SK-N-SH (cell line): Measurements from ENCODE around the gene ARHGAP1. TPM values are rescaled to one million over a fixed set of nuclear protein-coding genes. Genes with fewer than 3 reads are reported as not detected.

Source experiments
- CTCF ChIA-PET: fragments of 300-600, 350-600 bp; formaldehyde crosslinking; extraction: SDS; loops from one replicate; lab custom pipeline; 2021; lab: Yijun Ruan, JAX
- POLR2A ChIA-PET: fragments of 350-600 bp; sonication (Branson Sonifier 250); formaldehyde crosslinking; extraction: SDS; loops from one replicate; lab custom pipeline; 2020; ENCODE audit warnings: antibody characterized with exemption, inconsistent platforms; lab: Yijun Ruan, JAX
- DNase-seq: peaks from one replicate; pipeline ENCODE4 v3.0.0; 2012
- H2AFZ ChIP-seq: fragments of 200-600 bp; sonication (generic); 2 replicates; pipeline ENCODE4 v1.8.1; 2016; ENCODE audit warnings: antibody characterized with exemption, mild to moderate bottlenecking, low read depth
- H3F3A ChIP-seq: fragments of 200-600 bp; sonication (generic); replicated peaks from 2 replicates; pipeline ENCODE3; 2016; ENCODE audit warnings: antibody characterized with exemption, mild to moderate bottlenecking; ENCODE audit not compliant: insufficient read depth
- H3K27ac ChIP-seq, 2 experiments: fragments of 200-500 bp in 1 of 2; fragments of 200-600 bp in 1 of 2; sonication (Bioruptor generic) in 1 of 2; sonication (generic), shearing (Covaris generic) in 1 of 2; 2 replicates each; pipeline versions ENCODE4 v1.5.1 to v1.6.1; 2014 to 2016; ENCODE audit warnings: low read depth in 2 of 2, inconsistent platforms in 1 of 2, low read length in 1 of 2, mild to moderate bottlenecking in 1 of 2, mixed read lengths in 1 of 2
- H3K27me3 ChIP-seq: fragments of 200-600 bp; sonication (generic), shearing (Covaris generic); 2 replicates; pipeline ENCODE4 v1.6.1; 2016; ENCODE audit warnings: mixed run types; ENCODE audit not compliant: insufficient read depth
- H3K36me3 ChIP-seq, 2 experiments: fragments of 200-500 bp in 1 of 2; fragments of 200-600 bp in 1 of 2; sonication (Bioruptor generic) in 1 of 2; sonication (generic) in 1 of 2; replicated peaks in 1 of 2; 2 replicates each; pipeline versions ENCODE3 to v1.5.1; 2014 to 2016; ENCODE audit warnings: low read length in 1 of 2, mild to moderate bottlenecking in 1 of 2; ENCODE audit not compliant: insufficient read depth in 2 of 2, control insufficient read depth in 1 of 2
- H3K4me1 ChIP-seq, 2 experiments: fragments of 200-500 bp in 1 of 2; fragments of 200-600 bp in 1 of 2; sonication (Bioruptor generic) in 1 of 2; sonication (generic), shearing (Covaris generic) in 1 of 2; 2 replicates each; pipeline versions ENCODE4 v1.5.1 to v1.6.1; 2014 to 2016; ENCODE audit warnings: low read depth in 1 of 2, low read length in 1 of 2, mixed run types in 1 of 2; ENCODE audit not compliant: insufficient read depth in 2 of 2, control insufficient read depth in 1 of 2
- H3K4me2 ChIP-seq: fragments of 200-600 bp; sonication (generic), shearing (Covaris generic); 2 replicates; pipeline ENCODE4 v1.6.1; 2017; ENCODE audit warnings: mixed run types
- H3K4me3 ChIP-seq, 2 experiments: fragments of 200-500 bp in 1 of 2; fragments of 200-600 bp in 1 of 2; sonication (Bioruptor generic) in 1 of 2; sonication (generic), shearing (Covaris generic) in 1 of 2; 2 replicates each; pipeline versions ENCODE4 v1.5.1 to v1.8.1; 2014 to 2016; ENCODE audit warnings: low read depth in 2 of 2, inconsistent platforms in 1 of 2, low read length in 1 of 2, mild to moderate bottlenecking in 1 of 2, mixed read lengths in 1 of 2, moderate library complexity in 1 of 2
- H3K79me2 ChIP-seq: fragments of 200-600 bp; sonication (generic); 2 replicates; pipeline ENCODE4 v1.8.1; 2017; ENCODE audit warnings: mild to moderate bottlenecking; ENCODE audit not compliant: insufficient read depth
- H3K9ac ChIP-seq: fragments of 200-600 bp; sonication (generic); 2 replicates; pipeline ENCODE4 v1.6.1; 2017; ENCODE audit warnings: mixed run types
- H3K9me2 ChIP-seq: fragments of 200-600 bp; sonication (generic); 2 replicates; pipeline ENCODE4 v1.6.1; 2017; ENCODE audit warnings: mixed run types
- H3K9me3 ChIP-seq: fragments of 200-600 bp; sonication (generic); 2 replicates; pipeline ENCODE4 v1.6.1; 2017; ENCODE audit warnings: mixed run types, mild to moderate bottlenecking, moderate library complexity
- H4K20me1 ChIP-seq: fragments of 200-600 bp; sonication (generic); 2 replicates; pipeline ENCODE4 v1.6.1; 2017; ENCODE audit warnings: mild to moderate bottlenecking, mixed run types; ENCODE audit not compliant: insufficient read depth
- CTCF ChIP-seq: fragments of 200-600 bp; sonication (generic); IDR thresholded peaks from 2 replicates; pipeline ENCODE4 v1.6.1; 2017; ENCODE audit warnings: antibody characterized with exemption, mild to moderate bottlenecking, moderate library complexity
- ELF1 ChIP-seq: IDR thresholded peaks from 2 replicates; pipeline ENCODE4 v1.4.0; 2012
- EP300 ChIP-seq, 2 experiments: IDR thresholded peaks; 2 replicates each; pipeline versions ENCODE4 v1.4.0 to v1.6.1; 2012; ENCODE audit warnings: borderline replicate concordance in 1 of 2, low read depth in 1 of 2, low read length in 1 of 2
- FOXJ3 ChIP-seq: sonication (generic); formaldehyde crosslinking; IDR thresholded peaks from 2 replicates; pipeline ENCODE4 v1.5.1; 2020; ENCODE audit warnings: mild to moderate bottlenecking, missing genetic modification reagents
- GATA2 ChIP-seq: sonication (generic); formaldehyde crosslinking; IDR thresholded peaks from 2 replicates; pipeline ENCODE4 v1.5.0; 2020; ENCODE audit warnings: mild to moderate bottlenecking, missing genetic modification reagents
- JUND ChIP-seq: IDR thresholded peaks from 2 replicates; pipeline ENCODE4 v1.4.0; 2012
- NRF1 ChIP-seq: IDR thresholded peaks from 2 replicates; pipeline ENCODE4 v1.6.1; 2012; ENCODE audit warnings: low read depth, mild to moderate bottlenecking, low read length
- PBX3 ChIP-seq: IDR thresholded peaks from 2 replicates; pipeline ENCODE4; 2012
- RCOR1 ChIP-seq: fragments of 150-350 bp; IDR thresholded peaks from 2 replicates; pipeline ENCODE4 v1.6.1; 2017; ENCODE audit warnings: antibody characterized with exemption, low read length
- REST ChIP-seq: IDR thresholded peaks from 2 replicates; pipeline ENCODE4 v1.6.1; 2012; ENCODE audit warnings: mild to moderate bottlenecking, low read depth, low read length, moderate library complexity
- RFX5 ChIP-seq: IDR thresholded peaks from 2 replicates; pipeline ENCODE4 v1.6.1; 2012; ENCODE audit warnings: mild to moderate bottlenecking, improper control_type of control experiment, low read length
- RXRA ChIP-seq: IDR thresholded peaks from 2 replicates; pipeline ENCODE4 v1.4.0; 2012; ENCODE audit warnings: low read depth, mild to moderate bottlenecking, borderline replicate concordance
- TCF12 ChIP-seq: IDR thresholded peaks from 2 replicates; pipeline ENCODE4 v1.4.0; 2012
- TEAD4 ChIP-seq: IDR thresholded peaks from 2 replicates; pipeline ENCODE4 v1.4.0; 2012; ENCODE audit warnings: mild to moderate bottlenecking, borderline replicate concordance; ENCODE audit not compliant: insufficient read depth
- USF2 ChIP-seq: fragments of 150-350 bp; IDR thresholded peaks from 2 replicates; pipeline ENCODE4 v1.6.1; 2017; ENCODE audit warnings: antibody characterized with exemption, low read length, low read depth, borderline replicate concordance
- YY1 ChIP-seq: IDR thresholded peaks from 2 replicates; pipeline ENCODE4 v1.4.0; 2012; ENCODE audit warnings: low read depth, mild to moderate bottlenecking
- WGBS: methylation state at CpG from one replicate; pipeline ENCODE4 v1.1.6; 2017; ENCODE audit warnings: low lambda C conversion rate; 5-methylcytosine and 5-hydroxymethylcytosine counted together
- polyA plus RNA-seq, 3 experiments: library from polyadenylated mRNA; depleted of rRNA; stranded (reverse); fragments of >200 nt; gene quantifications; 2 replicates each; pipeline ENCODE4 v1.2.3, GENCODE V29; 2012

The ARHGAP1 gene
- polyA plus RNA-seq, 1 of the 3 experiments (the other 2 are of a cell fraction): 27.1 TPM

- no peaks in the 10 kb centered on the region for H3K79me2 ChIP-seq
- no peak for TF ChIP-seq EP300 (IDR thresholded peaks at IDR 0.05; ENCODE audit: borderline replicate concordance in 1 of 2, low read depth in 1 of 2, low read length in 1 of 2)
- no peaks in the 10 kb centered on the region for H3K9me2 ChIP-seq
- H3K36me3 ChIP-seq: peaks cover 22 to 57% of the 10 kb centered on the region in 2 experiments
- H3K4me3 ChIP-seq: no peak overlapping the region
- peaks cover 0 to 11% of the 10 kb centered on the region in 2 experiments; a peak in 1 of 4 replicates for H3K4me1 ChIP-seq
- CTCF ChIA-PET: no interaction called here
- peaks cover 11% of the 10 kb centered on the region for H3F3A ChIP-seq
- H4K20me1 ChIP-seq: no peaks in the 10 kb centered on the region
- no peak for DNase-seq
- 84% methylated on average over 4 of the region's 4 CpGs for WGBS
- H3K27me3 ChIP-seq: no peaks in the 10 kb centered on the region
- H2AFZ ChIP-seq: no peak overlapping the region
- no peaks in the 10 kb centered on the region for H3K9me3 ChIP-seq
- H3K9ac ChIP-seq: no peak overlapping the region
- H3K4me2 ChIP-seq: no peak overlapping the region
- H3K27ac ChIP-seq: peak overlapping the region; percentile 7 to 24; a peak in 2 of 4 replicates
- POLR2A ChIA-PET: no interaction called here
Observed at GRCh38 chr11:46658259-46658658, 42.2 kb downstream of the ARHGAP1 start.

- H3K27me3 ChIP-seq: no peaks in the 10 kb centered on the region
- ChIA-PET CTCF (no interaction called here), POLR2A (no interaction called here)
- peaks cover 11% of the 10 kb centered on the region for H3F3A ChIP-seq
- no peaks in the 10 kb centered on the region for H3K9me2 ChIP-seq
- no peak overlapping the region for H3K4me2 ChIP-seq
- no peak for DNase-seq
- TF ChIP-seq TEAD4: no peak
- TF ChIP-seq GATA2 (CRISPR knock-in tag): no peak
- no peak for TF ChIP-seq TCF12
- no peak for TF ChIP-seq PBX3
- no peak for TF ChIP-seq RCOR1
- TF ChIP-seq FOXJ3 (CRISPR knock-in tag): no peak
- no peak for TF ChIP-seq RXRA
- no peak for TF ChIP-seq RFX5
- no peak for TF ChIP-seq NRF1
- TF ChIP-seq REST: no peak
- no peak for TF ChIP-seq JUND
- no peak for TF ChIP-seq ELF1
- TF ChIP-seq YY1: no peak
- TF ChIP-seq USF2: no peak
- TF ChIP-seq CTCF: no peak
- H3K9me3 ChIP-seq: no peaks in the 10 kb centered on the region
- H4K20me1 ChIP-seq: no peaks in the 10 kb centered on the region
- H3K9ac ChIP-seq: no peak overlapping the region
- H3K36me3 ChIP-seq: peaks cover 24 to 66% of the 10 kb centered on the region in 2 experiments
- no peak overlapping the region for H3K4me3 ChIP-seq
- peaks cover 0 to 11% of the 10 kb centered on the region in 2 experiments; a peak in 1 of 4 replicates for H3K4me1 ChIP-seq
- H3K79me2 ChIP-seq: no peaks in the 10 kb centered on the region
- H3K27ac ChIP-seq: peak overlapping the region; percentile 24 to 39; a peak in 2 of 4 replicates
- WGBS: 92% methylated on average over 3 of the region's 3 CpGs
- no peak overlapping the region for H2AFZ ChIP-seq
Observed at GRCh38 chr11:46657186-46657585, 43.2 kb downstream of the ARHGAP1 start.
